Keratinocyte (primary cell): ENCODE measurements around the gene CD276.

Experiments used
- CTCF ChIP-seq, 3 experiments: IDR thresholded peaks in 1 of 3; conservative IDR thresholded peaks in 1 of 3; optimal IDR thresholded peaks in 1 of 3; 2 replicates in 2 of 3; 3 replicates in 1 of 3; pipeline versions ENCODE3 to v1.5.1; 2011; ENCODE audit warnings: low read length in 3 of 3, mild to moderate bottlenecking in 3 of 3, moderate library complexity in 2 of 3, control low read depth in 1 of 3, inconsistent platforms in 1 of 3; ENCODE audit not compliant: insufficient read depth in 2 of 3; ENCODE audit errors: extremely low read depth in 1 of 3
- EZH2 ChIP-seq: IDR thresholded peaks from one replicate; pipeline ENCODE4 v1.6.1; 2012; ENCODE audit warnings: inconsistent platforms, mild to moderate bottlenecking, low read length, moderate library complexity

DNA sequence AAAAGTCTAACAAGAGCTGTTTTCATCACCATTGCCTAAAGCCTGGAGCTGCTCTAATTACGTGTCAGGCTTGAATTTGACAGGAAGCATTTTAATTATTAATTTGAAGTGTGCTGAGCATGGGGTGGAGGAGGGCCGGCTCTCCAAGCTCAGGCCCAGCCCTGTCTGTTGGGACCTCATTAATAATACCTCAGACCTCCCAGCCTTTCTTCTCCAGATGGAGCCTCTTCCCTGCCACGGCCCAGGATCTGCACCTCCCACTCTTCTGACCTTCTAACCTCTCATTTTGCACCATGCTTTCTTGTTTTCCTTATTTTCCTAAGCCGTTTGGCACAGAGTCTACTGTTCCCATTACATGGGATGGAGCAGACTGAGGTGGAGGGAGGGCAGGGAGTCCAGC lies 39.0 kb downstream of the CD276 start:
- TF ChIP-seq CTCF (optimal IDR thresholded peaks at IDR 0.05 in 1 of 3, IDR thresholded peaks at IDR 0.05 in 1 of 3, conservative IDR thresholded peaks at IDR 0.05 in 1 of 3; ENCODE audit: extremely low read depth in 1 of 3, insufficient read depth in 2 of 3, low read length in 3 of 3): no peak
- no peak for TF ChIP-seq EZH2
